SH-SY5Y (cell line): ENCODE measurements around the gene ZNF70.

Experiments
- GATA2 ChIP-seq: IDR thresholded peaks from 2 replicates; pipeline ENCODE4 v1.6.1; 2011; ENCODE audit warnings: mild to moderate bottlenecking, low read depth, low read length
- GATA3 ChIP-seq: IDR thresholded peaks from 2 replicates; pipeline ENCODE4 v1.6.1; 2011; ENCODE audit warnings: low read depth, mild to moderate bottlenecking, low read length, moderate library complexity

DNA sequence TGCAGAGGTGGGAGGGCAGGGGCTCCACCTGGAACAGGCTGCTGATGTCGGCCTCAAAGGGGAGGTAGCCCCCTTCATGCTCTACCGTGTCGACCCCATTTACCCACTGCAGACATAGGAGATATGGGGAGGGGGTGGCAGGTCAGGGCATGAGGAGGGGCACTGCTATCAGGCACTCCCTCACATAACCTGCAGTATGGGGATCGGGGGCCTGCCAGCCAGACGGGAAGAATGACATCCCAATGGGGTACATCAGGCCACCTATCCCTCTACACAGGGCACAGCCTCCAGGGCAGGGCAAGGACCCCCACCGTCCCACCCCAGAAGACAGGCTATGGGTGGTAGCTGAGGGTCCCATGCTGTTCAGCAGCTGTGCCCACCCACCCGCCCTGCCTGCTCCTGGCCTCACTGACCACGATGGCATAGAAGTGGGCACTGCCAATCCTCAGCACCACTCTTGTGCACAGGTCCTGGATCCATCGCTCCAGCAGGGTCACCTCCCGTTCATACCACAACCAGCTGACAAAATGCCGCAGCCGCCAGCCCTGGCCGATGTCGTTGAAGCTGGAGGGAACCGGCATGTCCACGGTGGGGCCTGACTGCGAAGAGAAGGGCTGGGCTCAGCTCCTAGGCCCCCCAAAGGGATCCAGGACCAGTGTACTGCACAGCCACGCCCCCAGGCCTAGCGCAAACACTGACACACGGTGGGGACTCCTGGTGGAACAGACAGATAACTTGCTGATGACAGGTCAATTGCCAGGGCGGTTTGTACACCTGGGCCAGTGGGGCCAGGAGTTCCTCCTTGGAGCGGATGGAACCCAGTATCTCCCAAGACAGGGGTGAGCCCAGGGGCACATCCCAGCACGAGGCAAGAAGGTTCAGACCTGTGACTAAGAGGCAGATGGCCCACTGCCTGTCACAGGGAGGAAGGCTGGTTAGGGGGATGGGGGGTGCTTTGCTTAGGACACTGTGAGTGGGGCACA is 36.0 kb downstream of the ZNF70 start:
- TF ChIP-seq GATA2 (no peak), GATA3 (no peak)
